NCI-H345 treated with DMSO at 0.1 percent for 48 hours (cell line): Measurements from ENCODE around the gene CRIP2.

ENCODE experiments used
- DNase-seq: peaks from one replicate; lab custom pipeline; 2025; ENCODE audit not compliant: unreplicated experiment; lab: John Stamatoyannopoulos, UW

The CRIP2 gene, protein sequence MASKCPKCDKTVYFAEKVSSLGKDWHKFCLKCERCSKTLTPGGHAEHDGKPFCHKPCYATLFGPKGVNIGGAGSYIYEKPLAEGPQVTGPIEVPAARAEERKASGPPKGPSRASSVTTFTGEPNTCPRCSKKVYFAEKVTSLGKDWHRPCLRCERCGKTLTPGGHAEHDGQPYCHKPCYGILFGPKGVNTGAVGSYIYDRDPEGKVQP

DNA sequence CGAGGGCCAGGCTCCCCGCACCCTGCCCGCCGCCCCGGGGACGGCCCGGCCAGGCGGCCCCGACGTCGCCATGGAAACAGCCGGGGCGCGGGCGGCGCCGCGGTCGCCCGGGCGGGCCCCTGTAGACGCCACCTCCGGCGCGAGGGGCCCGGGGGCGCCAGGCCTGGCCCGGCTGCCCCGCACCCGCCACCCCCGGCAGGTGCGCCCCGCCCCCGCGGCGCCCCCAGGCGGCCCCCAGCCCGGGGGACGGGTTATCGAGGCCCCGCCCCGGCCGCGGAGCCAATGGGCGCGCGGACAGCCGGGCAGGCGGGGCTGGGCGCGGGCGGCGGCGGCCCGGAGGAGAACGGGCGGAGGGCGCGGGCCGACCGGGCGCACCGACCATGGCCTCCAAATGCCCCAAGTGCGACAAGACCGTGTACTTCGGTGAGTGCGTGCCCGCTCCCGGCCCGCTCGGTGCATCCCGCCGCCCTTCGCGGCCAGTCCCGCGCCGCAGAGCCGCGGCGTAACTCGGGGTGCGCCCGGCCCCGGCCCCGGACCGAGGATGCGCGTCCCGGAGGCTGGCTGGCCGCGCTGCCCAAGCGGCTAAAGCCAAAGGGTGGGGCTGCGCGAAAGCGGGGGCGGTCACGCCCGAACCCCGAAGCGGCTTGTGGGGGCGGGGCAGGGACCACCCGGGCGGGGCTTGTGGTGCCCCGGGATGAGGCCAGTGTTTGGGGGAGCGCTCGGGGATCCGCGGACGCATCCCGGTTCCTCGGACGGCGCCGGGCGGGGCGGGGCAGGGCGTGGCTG is at the start of gene CRIP2:
Gene CRIP2, plus strand, starts transcription at position 339 of the 786 bp plus-strand sequence. Its CDS starts 42 bp downstream, at position 381.
- DNase-seq: peak; percentile 36

DNA sequence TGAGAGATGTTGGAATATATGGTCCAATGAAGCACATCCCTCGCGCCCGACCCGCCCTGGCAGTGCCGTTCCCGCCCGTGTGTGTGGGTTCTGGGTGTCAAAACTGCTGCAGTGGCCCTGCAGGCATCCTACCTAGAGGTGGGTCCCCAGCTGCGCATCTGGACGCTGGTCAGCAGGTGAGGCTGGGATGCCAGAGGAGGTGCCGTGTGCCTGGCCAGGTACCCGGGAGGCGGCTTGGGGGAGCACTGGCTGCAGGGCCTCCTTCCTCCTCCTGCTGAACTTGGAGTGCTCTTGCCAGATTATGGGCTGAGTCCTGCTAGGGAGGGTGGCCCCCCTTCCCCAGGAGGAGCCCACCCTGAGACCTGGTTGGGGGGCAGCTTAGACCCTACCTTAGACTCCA is 49.8 kb upstream of the CRIP2 start:
- DNase-seq: no peak

- no peak for DNase-seq
Observed at GRCh38 chr14:105425823-105426247, 48.8 kb upstream of the CRIP2 start.

DNA sequence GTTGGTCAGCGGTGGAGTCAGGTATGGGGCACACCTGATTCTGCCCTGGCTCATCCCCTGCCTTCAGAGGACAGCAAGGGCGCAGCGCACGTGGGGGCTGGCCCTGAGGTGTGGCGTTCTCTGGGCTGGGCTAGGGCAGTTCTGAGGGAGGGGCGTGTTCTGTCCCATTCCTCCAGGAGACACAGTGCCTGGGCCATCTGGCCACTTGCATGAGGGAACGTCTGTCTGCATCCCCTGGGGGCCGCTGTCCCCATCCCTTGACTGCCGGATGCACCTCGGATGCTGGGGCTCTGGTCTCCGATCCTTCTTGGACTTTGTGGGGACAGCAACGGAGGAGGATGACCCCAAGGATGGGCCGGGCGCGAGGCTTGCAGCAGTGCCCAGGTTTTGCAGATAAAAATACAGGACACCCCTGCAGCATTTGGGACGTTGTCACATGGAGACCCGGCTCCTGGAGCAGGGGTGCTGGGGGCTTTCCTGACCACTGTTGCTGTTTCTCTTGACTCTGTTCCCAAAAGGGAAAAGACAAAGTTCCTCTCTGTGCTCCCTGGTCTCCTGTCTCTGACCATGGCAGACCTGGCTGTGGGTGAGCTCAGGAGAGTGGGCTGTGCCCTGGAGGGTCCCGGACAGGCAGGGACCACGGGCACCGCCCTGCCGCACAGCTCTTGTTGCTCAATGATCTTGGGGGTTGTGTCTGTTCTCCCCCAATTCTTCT is 48.0 kb upstream of the CRIP2 start:
- DNase-seq: no peak

DNA sequence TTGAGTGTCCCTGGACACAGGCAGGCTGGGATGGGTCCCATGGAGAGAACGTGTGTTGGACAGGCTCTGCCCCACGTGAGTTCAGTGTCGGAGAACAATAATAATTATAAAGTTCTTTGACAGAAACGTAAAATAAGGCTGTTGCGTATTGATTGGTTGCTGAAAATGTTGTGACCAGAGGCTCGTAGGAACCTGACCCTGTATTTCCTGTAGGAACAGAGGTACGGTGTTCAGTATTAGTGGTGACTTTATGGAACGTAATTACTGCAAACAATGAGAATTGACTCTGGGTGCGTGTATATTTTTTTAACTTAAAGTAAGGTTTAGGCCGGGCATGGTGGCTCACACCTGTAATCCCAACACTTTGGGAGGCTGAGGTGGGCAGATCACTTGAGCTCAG is 47.2 kb upstream of the CRIP2 start:
- no peak for DNase-seq

GRCh38 chr14:105427936-105428485 is 46.6 kb upstream of the CRIP2 start:
- DNase-seq: no peak

- DNase-seq: no peak
Observed at GRCh38 chr14:105430042-105430441, 44.6 kb upstream of the CRIP2 start.

GRCh38 chr14:105430565-105430964 is 44.1 kb upstream of the CRIP2 start:
- no peak for DNase-seq

GRCh38 chr14:105431256-105431655 is 43.4 kb upstream of the CRIP2 start:
- no peak for DNase-seq

DNA sequence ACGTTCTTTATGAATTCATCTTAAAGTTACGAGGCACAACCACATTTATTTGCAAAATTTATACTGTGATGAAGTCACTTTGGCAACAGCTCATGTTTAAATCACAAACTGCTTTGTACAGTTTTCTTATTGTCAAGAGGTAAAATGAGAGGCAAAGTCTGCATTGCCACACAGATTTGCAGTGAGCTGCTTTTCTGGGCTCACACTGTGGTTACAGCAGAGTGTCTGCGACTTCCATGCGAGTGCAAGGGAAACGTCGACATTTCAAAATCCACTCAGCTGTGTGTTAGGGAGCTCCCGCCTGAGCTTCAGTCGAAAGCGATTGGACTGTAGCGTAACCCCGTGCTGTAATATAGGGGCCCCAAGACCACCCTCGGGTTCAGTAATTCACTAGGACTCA is 42.0 kb upstream of the CRIP2 start:
- no peak for DNase-seq

DNA sequence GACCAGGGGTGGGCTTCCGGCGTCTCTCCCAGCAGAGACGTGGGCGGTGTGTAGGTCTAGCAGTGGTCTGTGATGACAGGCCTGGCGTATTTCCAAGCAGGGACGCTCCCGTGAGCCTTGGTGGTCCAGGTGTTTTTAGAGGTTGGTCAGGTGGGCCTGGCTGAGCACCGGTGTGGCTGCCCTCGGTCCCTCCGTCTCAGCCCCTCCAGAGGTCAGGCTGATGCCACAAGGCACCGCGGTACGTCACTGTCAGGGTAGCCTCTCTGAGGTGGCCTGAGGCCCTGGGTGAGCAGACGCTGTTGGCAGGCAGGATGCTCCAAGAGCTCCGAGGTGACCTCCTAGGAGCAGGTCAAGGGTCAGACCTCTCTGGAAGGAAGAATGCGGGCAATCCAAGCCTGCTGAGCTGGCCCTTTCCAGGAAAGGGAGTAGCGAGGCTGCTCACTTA is 41.4 kb upstream of the CRIP2 start:
- DNase-seq: no peak

DNA sequence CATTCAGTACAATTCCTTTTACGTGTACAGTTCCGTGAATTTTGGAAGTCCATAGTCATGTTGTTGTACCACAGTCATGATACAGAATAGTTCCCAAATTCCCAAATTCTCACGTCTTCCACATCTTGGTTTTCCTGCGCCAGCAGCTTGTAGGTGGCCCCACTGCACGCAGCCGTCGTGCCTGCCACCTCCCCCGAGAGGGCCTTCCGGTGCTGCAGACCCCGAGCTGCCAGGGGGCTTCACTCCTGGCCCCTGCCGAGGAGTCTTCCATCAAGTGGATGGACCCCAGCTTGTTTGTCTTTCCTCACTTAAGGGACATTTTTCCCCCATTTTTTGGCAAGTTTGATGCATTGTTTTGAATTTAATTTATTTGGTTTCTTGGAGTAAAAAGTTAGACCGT is 38.2 kb upstream of the CRIP2 start:
- DNase-seq: no peak

DNA sequence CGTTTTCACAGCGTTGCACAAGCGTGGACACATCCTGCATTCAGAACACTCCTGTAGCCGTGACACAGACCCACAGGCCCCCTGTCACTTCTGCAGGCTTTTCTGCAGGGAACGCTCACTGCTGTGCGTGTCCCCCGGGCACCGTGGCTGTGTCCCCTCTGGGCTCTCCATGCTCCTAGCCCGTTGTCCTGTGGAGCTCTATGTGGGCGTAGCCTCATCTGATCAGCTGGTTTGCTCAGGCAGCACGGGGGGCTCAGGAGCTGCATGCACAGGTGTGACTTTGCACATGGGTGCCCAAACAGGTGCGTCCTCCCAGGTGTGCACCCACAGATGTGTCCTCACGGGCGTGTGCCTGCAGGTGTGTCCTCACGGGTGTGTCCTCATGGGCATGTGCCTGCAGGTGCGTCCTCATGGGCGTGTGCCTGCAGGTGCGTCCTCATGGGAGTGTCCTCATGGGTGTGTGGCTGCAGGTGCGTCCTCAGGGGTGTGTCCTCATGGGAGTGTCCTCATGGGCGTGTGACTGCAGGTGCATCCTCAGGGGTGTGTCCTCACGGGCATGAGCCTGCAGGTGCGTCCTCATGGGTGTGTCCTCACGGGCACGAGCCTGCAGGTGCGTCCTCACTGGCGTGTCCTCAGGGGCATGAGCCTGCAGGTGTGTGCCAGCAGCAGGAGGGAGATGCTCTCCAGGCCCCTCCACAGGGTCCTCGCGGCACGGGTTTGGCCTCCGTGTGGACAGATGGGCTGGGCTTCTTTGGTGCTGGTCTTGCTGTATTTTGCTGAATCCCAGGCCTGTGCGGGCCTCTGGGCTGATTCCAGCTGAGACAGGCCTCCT is 37.5 kb upstream of the CRIP2 start:
- DNase-seq: peak; percentile 34

- DNase-seq: no peak
Observed at GRCh38 chr14:105437723-105438500, 36.7 kb upstream of the CRIP2 start.

DNA sequence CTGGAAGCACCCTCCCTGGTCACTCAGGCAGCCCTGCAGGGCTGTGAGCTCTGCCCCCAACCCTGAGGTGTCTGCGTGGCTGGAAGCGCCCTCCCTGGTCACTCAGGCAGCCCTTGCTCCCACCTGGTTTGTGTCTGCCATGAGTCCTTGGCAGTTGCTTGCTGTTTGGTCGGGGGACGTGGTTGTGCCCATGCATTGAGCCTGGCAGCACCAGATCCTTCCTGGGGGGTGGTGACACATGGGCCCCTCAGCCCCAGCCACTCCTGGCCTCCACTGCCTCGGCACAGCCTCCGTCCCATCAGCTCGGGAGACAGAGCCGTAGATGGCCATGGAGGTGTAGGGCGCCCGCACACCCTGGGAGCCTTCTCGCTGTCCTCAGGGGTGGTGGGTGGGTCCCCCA is 35.4 kb upstream of the CRIP2 start:
- no peak for DNase-seq

- peak; percentile 32 for DNase-seq
Observed at GRCh38 chr14:105439710-105440553, 34.7 kb upstream of the CRIP2 start.

DNA sequence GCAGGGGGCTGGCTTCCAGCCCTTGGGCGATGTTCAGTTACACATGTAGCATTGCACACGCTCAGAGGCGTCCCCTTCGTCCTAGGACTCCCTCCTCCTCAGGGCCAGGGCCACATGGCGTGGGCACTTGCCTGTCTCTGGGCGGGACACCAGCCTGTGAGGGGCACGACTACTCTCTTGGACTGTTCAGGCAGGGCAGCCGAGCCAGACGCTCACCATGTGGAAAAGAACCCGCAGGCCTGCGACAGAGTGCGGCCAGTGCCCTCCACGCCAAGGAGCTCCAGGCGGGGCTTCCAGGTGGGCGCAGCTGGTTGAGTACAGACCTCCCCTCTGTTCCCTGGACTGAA is 34.1 kb upstream of the CRIP2 start:
- no peak for DNase-seq

- DNase-seq: no peak
Observed at GRCh38 chr14:105440992-105441391, 33.6 kb upstream of the CRIP2 start.

- DNase-seq: no peak
Observed at GRCh38 chr14:105442125-105442524, 32.5 kb upstream of the CRIP2 start.
